GM12878 (cell line): ENCODE data around the gene PARP4. TPM values are rescaled to one million over a fixed set of nuclear protein-coding genes. Genes with fewer than 3 reads are reported as not detected.
"Not testable (repeated sequence)": the region's sequence is repeated elsewhere in the genome, so short reads cannot be mapped to it uniquely, and the experiment has no call there.

Source experiments
- ATAC-seq: fragments of 200-7000 bp; cut with Tn5 transposase; 3 replicates; pipeline ENCODE4 v1.9.1; 2020; ENCODE audit warnings: mild to moderate bottlenecking, moderate library complexity
- BruUV-seq: library from RNA; stranded (reverse); fragments of 400-500 nt; replicated peaks from 2 replicates; lab custom pipeline; 2021; lab: Mats Ljungman, UMichigan
- CTCF ChIA-PET: fragments of 300-600 bp; sonication (Branson Sonifier 250); formaldehyde crosslinking; extraction: SDS; loops from one replicate; lab custom pipeline; 2021; ENCODE audit warnings: inconsistent platforms; lab: Yijun Ruan, JAX
- POLR2A ChIA-PET: fragments of 350-600 bp; formaldehyde crosslinking; extraction: SDS; loops from one replicate; lab custom pipeline; 2021; ENCODE audit warnings: inconsistent platforms; lab: Charles Lee
- RAD21 ChIA-PET: fragments of 300-600 bp; sonication (Branson Sonifier 250); formaldehyde crosslinking; loops from one replicate; lab custom pipeline; 2023; ENCODE audit warnings: antibody characterized with exemption; ENCODE audit not compliant: unreplicated experiment; lab: Charles Lee
- SMC1A ChIA-PET: fragments of 300-600 bp; sonication (Branson Sonifier 250); formaldehyde crosslinking; loops from one replicate; lab custom pipeline; 2023; ENCODE audit not compliant: unreplicated experiment, uncharacterized antibody; lab: Charles Lee
- DNase-seq: peaks from one replicate; pipeline ENCODE4 v3.0.0-alpha.2; 2011; ENCODE audit warnings: low read depth, low spot score
- FAIRE-seq: peaks from 3 replicates; lab custom pipeline; 2011; peaks lifted over from hg19 to GRCh38; lab: Jason Lieb, UNC
- H2AFZ ChIP-seq: 2 replicates; pipeline ENCODE4 v1.6.0; 2011; ENCODE audit warnings: low read depth, low read length, control low read depth; ENCODE audit not compliant: control insufficient read depth
- H3K27ac ChIP-seq: 2 replicates; pipeline ENCODE4 v1.5.1; 2011; ENCODE audit warnings: control low read depth; ENCODE audit not compliant: control insufficient read depth, insufficient read depth
- H3K27me3 ChIP-seq, 2 experiments: replicated peaks in 1 of 2; 2 replicates each; pipeline versions ENCODE4 v1.6.0 to v1.6.1; 2011; ENCODE audit warnings: low read length in 1 of 2; ENCODE audit not compliant: control insufficient read depth in 2 of 2, insufficient read depth in 2 of 2
- H3K36me3 ChIP-seq, 2 experiments: 2 replicates each; pipeline ENCODE4 v1.5.1; 2011; ENCODE audit warnings: low read length in 1 of 2; ENCODE audit not compliant: control insufficient read depth in 2 of 2, insufficient read depth in 2 of 2
- H3K4me1 ChIP-seq: 2 replicates; pipeline ENCODE4 v1.6.1; 2011; ENCODE audit warnings: mild to moderate bottlenecking, low read length, moderate library complexity, mixed read lengths; ENCODE audit not compliant: control insufficient read depth, insufficient read depth
- H3K4me2 ChIP-seq: 2 replicates; pipeline ENCODE4 v1.6.0; 2011; ENCODE audit warnings: control low read depth; ENCODE audit not compliant: control insufficient read depth, insufficient read depth
- H3K4me3 ChIP-seq: fragments of 200-600 bp; sonication (generic); 2 replicates; pipeline ENCODE4 v1.5.1; 2016
- H3K79me2 ChIP-seq: 2 replicates; pipeline ENCODE4 v1.6.0; 2011; ENCODE audit warnings: low read length; ENCODE audit not compliant: control insufficient read depth, insufficient read depth
- H3K9ac ChIP-seq: 2 replicates; pipeline ENCODE4 v1.8.0; 2011; ENCODE audit warnings: low read length, control low read depth, mixed read lengths; ENCODE audit not compliant: control insufficient read depth, insufficient read depth
- H3K9me3 ChIP-seq: replicated peaks from 3 replicates; pipeline ENCODE4 v1.5.1; 2011; ENCODE audit warnings: mild to moderate bottlenecking, low read length; ENCODE audit not compliant: control insufficient read depth, insufficient read depth
- H4K20me1 ChIP-seq: 2 replicates; pipeline ENCODE4 v1.6.0; 2011; ENCODE audit not compliant: control insufficient read depth, insufficient read depth
- BCL11A ChIP-seq: IDR thresholded peaks from 2 replicates; pipeline ENCODE4 v1.6.1; 2011; ENCODE audit warnings: low read depth, low read length
- CHD1 ChIP-seq: IDR thresholded peaks from 2 replicates; pipeline ENCODE4 v1.6.1; 2012; ENCODE audit warnings: low read depth, low read length, improper control_type of control experiment
- HDAC6 ChIP-seq: fragments of 200-600 bp; sonication (generic); IDR thresholded peaks from one replicate; pipeline ENCODE4 v1.8.0; 2017; ENCODE audit warnings: antibody characterized with exemption; ENCODE audit not compliant: unreplicated experiment
- HDGF ChIP-seq: fragments of 450-650 bp; IDR thresholded peaks from 2 replicates; pipeline ENCODE4 v1.6.1; 2016; ENCODE audit warnings: antibody characterized with exemption
- MTA2 ChIP-seq: fragments of 450-650 bp; IDR thresholded peaks from 2 replicates; pipeline ENCODE4 v1.6.1; 2016; ENCODE audit warnings: low read depth, mild to moderate bottlenecking, moderate library complexity
- NBN ChIP-seq: fragments of 450-650 bp; IDR thresholded peaks from 2 replicates; pipeline ENCODE4 v1.6.1; 2016
- POLR2AphosphoS2 ChIP-seq: IDR thresholded peaks from 2 replicates; pipeline ENCODE4 v1.6.1; 2011; ENCODE audit warnings: low read depth, mild to moderate bottlenecking, low read length, improper control_type of control experiment, moderate library complexity
- RB1 ChIP-seq: fragments of 450-650 bp; formaldehyde crosslinking; IDR thresholded peaks from 2 replicates; pipeline ENCODE4 v1.6.1; 2017; ENCODE audit warnings: mild to moderate bottlenecking, borderline replicate concordance
- RCOR1 ChIP-seq: conservative IDR thresholded peaks from 2 replicates; pipeline ENCODE4 v1.6.1; 2012; ENCODE audit warnings: low read depth, low read length, improper control_type of control experiment
- RUNX3 ChIP-seq: IDR thresholded peaks from 2 replicates; pipeline ENCODE4 v1.6.1; 2012; ENCODE audit warnings: low read length, inconsistent platforms
- SIX5 ChIP-seq: IDR thresholded peaks from 2 replicates; pipeline ENCODE4 v1.6.1; 2011; ENCODE audit warnings: mild to moderate bottlenecking, low read depth, low read length, moderate library complexity; ENCODE audit not compliant: severe bottlenecking
- SMAD1 ChIP-seq: fragments of 450-650 bp; IDR thresholded peaks from 2 replicates; pipeline ENCODE4 v1.6.1; 2018; ENCODE audit warnings: mild to moderate bottlenecking, low read depth; ENCODE audit not compliant: partially characterized antibody
- STAT1 ChIP-seq: fragments of 450-650 bp; conservative IDR thresholded peaks from 2 replicates; pipeline ENCODE4 v1.6.1; 2014; ENCODE audit warnings: antibody characterized with exemption, mild to moderate bottlenecking
- YY1 ChIP-seq: IDR thresholded peaks from 2 replicates; pipeline ENCODE4 v1.6.1; 2011; ENCODE audit warnings: low read depth, mild to moderate bottlenecking, low read length
- ZBED1 ChIP-seq: IDR thresholded peaks from 2 replicates; pipeline ENCODE4 v1.6.1; 2016; ENCODE audit warnings: borderline replicate concordance
- ZZZ3 ChIP-seq: IDR thresholded peaks from 2 replicates; pipeline ENCODE4 v1.6.1; 2011; ENCODE audit warnings: low read depth; ENCODE audit not compliant: control insufficient read depth, insufficient read length
- WGBS: methylation state at CpG from one replicate; pipeline ENCODE4 v1.1.6; 2016; ENCODE audit warnings: low lambda C conversion rate; ENCODE audit not compliant: insufficient replicate concordance, insufficient coverage; ENCODE audit errors: missing lambda C conversion rate; 5-methylcytosine and 5-hydroxymethylcytosine counted together
- in situ Hi-C: fragments of 300-500 bp; cut with MboI; formaldehyde crosslinking; loops from 9 replicates; pipeline ENCODE4 v1.14.3; 2018; ENCODE audit warnings: mixed read lengths
- intact Hi-C: fragments of 100-400 bp; cut with micrococcal nuclease; formaldehyde crosslinking; loops from one replicate; pipeline ENCODE4 v1.14.2; 2022; ENCODE audit not compliant: unreplicated experiment
- polyA plus RNA-seq, 11 experiments: library from polyadenylated mRNA; depleted of rRNA in 4 of 11; unstranded in 6 of 11; stranded (reverse) in 5 of 11; fragments of >200 nt; fragmentation: Nextera tagmentation in 4 of 11; fragmentation: Illumina TruSeq in 1 of 11; extraction: Ambion mirVana in 4 of 11; extraction: Trizol in 1 of 11; gene quantifications; 1 replicate in 1 of 11; 2 replicates in 10 of 11; pipeline versions ENCODE4 v1.2.1 to v1.2.3, GENCODE V29; 2011 to 2016; ENCODE audit warnings: inconsistent platforms in 2 of 11, missing spikeins in 2 of 11, low read depth in 1 of 11
- total RNA-seq, 4 experiments: library from RNA; depleted of rRNA in 3 of 4; stranded (reverse); fragments of >200 nt in 3 of 4; fragmentation: Illumina TruSeq in 1 of 4; extraction: Trizol in 1 of 4; gene quantifications; 2 replicates each; pipeline versions ENCODE4 v1.2.1 to v1.2.3, GENCODE V29; 2013 to 2021

The PARP4 gene
- total and polyA plus RNA-seq, 10 of the 15 experiments (the other 5 are each of a cell fraction or from before 2014, with no cell fraction given) = 12.8 to 52.6 (median 46.1) TPM

- H3K27me3 ChIP-seq, ATAC-seq, POLR2A ChIA-PET, H3K79me2 ChIP-seq, H3K4me3 ChIP-seq, RAD21 ChIA-PET, CTCF ChIA-PET, H3K36me3 ChIP-seq, H4K20me1 ChIP-seq, H3K9me3 ChIP-seq, SMC1A ChIA-PET, H3K4me2 ChIP-seq, in situ Hi-C loops, DNase-seq, H3K4me1 ChIP-seq, H2AFZ ChIP-seq, intact Hi-C loops, FAIRE-seq, H3K27ac ChIP-seq, H3K9ac ChIP-seq, BruUV-seq: not testable (repeated sequence)
- whole genome bisulfite sequencing = over 99% methylated on average over 8 of the region's 9 CpGs
Measured at GRCh38 chr13:24444851-24445250, 67.7 kb downstream of the PARP4 start.

- no peak overlapping the region for H3K4me2 ChIP-seq
- RAD21 ChIA-PET = no interaction called here
- FAIRE-seq = no peak
- no peak for TF ChIP-seq POLR2AphosphoS2
- TF ChIP-seq ZBED1 = no peak
- TF ChIP-seq HDGF = no peak
- TF ChIP-seq MTA2 = no peak
- no peak for TF ChIP-seq SMAD1
- no peak for TF ChIP-seq NBN
- no peak for TF ChIP-seq RUNX3
- no peak for TF ChIP-seq STAT1
- TF ChIP-seq RB1 = no peak
- no peak for TF ChIP-seq BCL11A
- no peak for TF ChIP-seq SIX5
- no peak for TF ChIP-seq YY1
- TF ChIP-seq RCOR1 = no peak
- no peak for TF ChIP-seq CHD1
- no peak for TF ChIP-seq ZZZ3
- no peak for TF ChIP-seq HDAC6
- H3K36me3 ChIP-seq = peaks cover 5 to 13% of the 10 kb centered on the region in 2 experiments; a peak in 3 of 4 replicates
- POLR2A ChIA-PET = no interaction called here
- no peak overlapping the region for H3K4me3 ChIP-seq
- no peak overlapping the region for H3K27ac ChIP-seq
- no TSS peak for BruUV-seq
- no peak for ATAC-seq
- CTCF ChIA-PET = interaction anchor here (1.0 kb wide), 1 partner anchor 8 kb away, joined by 5 read pairs; no protein-coding TSS in a partner anchor
- no peak overlapping the region for H3K9ac ChIP-seq
- H4K20me1 ChIP-seq = no peaks in the 10 kb centered on the region
- 98% methylated on average over 4 of the region's 4 CpGs for WGBS
- H3K9me3 ChIP-seq = no peaks in the 10 kb centered on the region
- no peak for DNase-seq
- intact Hi-C loops (no loop called here), in situ Hi-C loops (no loop called here)
- H2AFZ ChIP-seq = no peak overlapping the region
- H3K4me1 ChIP-seq = no peaks in the 10 kb centered on the region
- no peaks in the 10 kb centered on the region for H3K27me3 ChIP-seq
- H3K79me2 ChIP-seq = no peaks in the 10 kb centered on the region
- SMC1A ChIA-PET = interaction anchor here (1.2 kb wide), 1 partner anchor 35 kb away, joined by 3 read pairs; no protein-coding TSS in a partner anchor
Measured at GRCh38 chr13:24443366-24443765, 69.2 kb downstream of the PARP4 start.

GRCh38 chr13:24426045-24426444 is 86.5 kb downstream of the PARP4 start:
- CTCF ChIA-PET, H4K20me1 ChIP-seq, BruUV-seq, H3K4me3 ChIP-seq, H3K36me3 ChIP-seq, ATAC-seq, H3K27me3 ChIP-seq, intact Hi-C loops, in situ Hi-C loops, H3K4me2 ChIP-seq, H3K9ac ChIP-seq, RAD21 ChIA-PET, H3K9me3 ChIP-seq, H3K4me1 ChIP-seq, POLR2A ChIA-PET, FAIRE-seq, H2AFZ ChIP-seq, H3K79me2 ChIP-seq, H3K27ac ChIP-seq, SMC1A ChIA-PET, DNase-seq: not testable (repeated sequence)
- WGBS = 96% methylated on average over 3 of the region's 3 CpGs
